Globus pallidus (tissue), 1 donor: ENCODE measurements around the gene COG7.
A peak's percentile ranks its signal among the peaks of the same experiment; 100 is the strongest.
"Not testable (repeated sequence)": the region's sequence is repeated elsewhere in the genome, so short reads cannot be mapped to it uniquely, and the experiment has no call there.

Source experiments
- DNase-seq: peaks from one replicate; pipeline ENCODE4 v3.0.0-alpha.2; 2015; ENCODE audit warnings: low spot score

Gene COG7

GRCh38 chr16:23452572-23453337 lies at the start of gene COG7:
COG7 (minus strand) TSS chr16:23453189; CDS start chr16:23452994, 195 bp downstream.
- peak; percentile 75 for DNase-seq

DNA sequence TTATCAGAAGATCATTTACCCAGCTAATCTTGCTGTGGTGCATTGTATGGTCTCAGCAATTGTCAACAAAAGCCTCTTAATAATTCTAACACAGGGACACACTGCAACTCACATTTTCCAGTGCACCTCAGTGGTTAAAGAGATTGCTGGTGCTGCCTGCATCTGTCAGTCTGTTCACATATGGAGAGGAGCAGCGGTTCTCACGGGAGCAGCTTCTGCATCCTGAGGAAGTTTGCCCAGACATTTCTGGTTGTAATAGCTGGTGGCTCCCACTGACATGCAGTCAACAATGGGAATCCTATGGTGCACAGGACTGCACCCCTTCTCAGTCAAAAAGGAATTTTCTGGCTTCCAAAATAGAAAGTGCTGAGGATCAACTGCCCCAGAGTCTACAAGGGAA lies 49.5 kb upstream of the COG7 start:
- no peak for DNase-seq

DNA sequence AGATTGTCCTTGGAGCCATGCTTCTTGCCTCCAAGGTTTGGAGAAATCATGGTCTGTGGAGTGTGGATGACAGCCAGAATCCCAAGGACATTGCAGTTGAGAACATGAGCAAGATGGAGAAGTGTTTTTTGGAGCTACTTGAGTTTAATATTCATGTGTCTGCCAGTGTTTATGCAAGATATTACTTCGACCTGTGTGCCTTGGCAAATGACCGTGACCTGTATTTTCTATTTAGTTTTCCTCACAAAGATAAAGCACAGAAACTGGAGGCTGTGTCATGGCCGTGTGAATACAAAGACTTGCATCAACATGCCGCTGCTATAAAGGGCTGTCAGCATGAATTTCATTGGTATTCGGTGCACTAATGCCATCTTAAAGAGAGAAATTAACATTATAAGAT lies 48.3 kb upstream of the COG7 start:
- DNase-seq: no peak

GRCh38 chr16:23500862-23501225 lies 47.9 kb upstream of the COG7 start:
- no peak for DNase-seq

GRCh38 chr16:23500212-23500861 lies 47.3 kb upstream of the COG7 start:
- no peak for DNase-seq

DNA sequence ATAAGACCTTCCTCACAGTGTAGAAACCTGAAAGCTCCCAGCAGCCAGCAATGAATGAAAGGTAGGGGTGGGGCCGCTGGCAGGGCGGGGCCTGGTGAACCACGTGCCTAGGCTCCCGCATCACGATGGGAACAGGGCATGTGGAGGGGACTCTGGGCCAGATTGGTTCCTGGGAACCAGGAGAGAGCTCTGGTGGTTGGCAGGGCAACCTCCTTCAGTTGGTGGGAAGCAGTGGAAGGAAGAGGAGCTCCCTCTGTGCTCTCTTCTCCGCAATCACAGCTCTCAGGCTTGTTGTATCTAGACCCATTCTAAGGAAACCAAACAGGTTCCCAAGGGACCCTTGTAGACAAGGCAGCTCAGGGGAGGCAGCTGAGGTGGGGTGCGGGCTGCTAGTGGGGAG lies 46.8 kb upstream of the COG7 start:
- DNase-seq: no peak

DNA sequence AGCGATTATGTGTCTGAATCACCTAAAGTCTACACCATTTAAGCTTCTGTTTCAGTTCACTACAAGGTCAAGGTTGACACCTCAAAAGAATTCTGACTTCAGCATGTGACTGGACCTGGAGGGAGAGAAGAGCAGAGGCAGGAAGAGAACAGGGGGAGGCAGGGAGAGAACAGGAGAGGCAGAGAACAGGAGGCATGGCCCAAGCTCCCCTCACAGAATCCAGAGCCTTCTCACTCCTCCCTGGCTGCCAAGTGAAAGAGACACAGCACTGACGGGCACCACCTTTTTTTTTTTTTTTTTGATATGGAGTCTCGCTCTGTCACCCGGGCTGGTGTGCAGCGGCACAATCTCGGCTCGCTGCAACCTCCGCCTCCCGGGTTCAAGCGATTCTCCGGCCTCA lies 45.9 kb upstream of the COG7 start:
- DNase-seq: no peak

DNA sequence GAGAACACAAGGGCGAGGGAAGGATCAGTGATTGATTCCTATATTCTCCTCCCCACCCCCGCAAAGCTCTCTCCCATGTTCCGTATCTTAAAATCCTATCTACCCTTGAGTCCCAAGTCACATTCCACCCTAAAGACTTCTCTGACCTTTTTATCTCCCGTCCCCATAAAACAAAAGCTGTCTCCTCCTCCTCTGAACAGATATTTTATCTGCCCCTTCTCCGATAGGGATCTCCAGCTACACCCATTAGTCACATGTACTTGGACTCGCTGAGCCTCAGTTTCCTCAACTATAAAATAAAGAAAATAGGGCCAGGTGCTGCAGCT lies 44.5 kb upstream of the COG7 start:
- no peak for DNase-seq

DNA sequence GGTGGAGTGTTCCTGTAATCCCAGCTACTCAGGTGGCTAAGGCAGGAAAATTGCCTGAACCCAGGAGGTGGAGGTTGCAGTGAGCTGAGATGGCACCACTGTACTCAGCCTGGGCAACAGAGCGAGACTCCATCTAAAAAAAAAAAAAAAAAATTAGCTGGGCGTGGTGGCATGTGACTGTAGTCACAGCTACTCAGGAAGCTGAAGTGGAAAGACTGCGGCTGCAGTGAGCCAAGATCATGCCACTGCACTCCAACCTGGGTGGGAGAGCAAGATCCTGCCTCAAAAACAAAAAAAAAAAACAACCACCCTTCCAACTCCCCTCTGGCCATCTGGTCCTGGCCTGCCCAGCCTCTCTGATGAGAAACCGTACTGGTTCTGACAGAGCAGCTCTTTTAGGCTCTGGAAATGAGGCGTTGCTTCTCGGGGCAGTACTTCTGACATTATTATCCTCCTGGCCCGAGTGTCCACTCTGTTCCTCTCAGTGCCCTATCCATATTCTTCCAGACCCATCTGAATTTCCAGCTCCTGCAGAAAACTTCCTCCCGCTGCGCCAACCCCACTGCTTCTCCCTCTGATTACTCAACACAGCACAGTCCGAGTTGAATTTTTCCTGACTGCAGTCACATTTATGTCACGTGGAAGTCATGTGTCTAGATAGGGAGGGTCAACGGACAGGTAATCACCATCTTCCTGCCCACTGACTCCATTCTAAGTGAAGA lies 44.0 kb upstream of the COG7 start:
- no peak for DNase-seq

- no peak for DNase-seq
Observed at GRCh38 chr16:23495671-23496070, 42.7 kb upstream of the COG7 start.

- no peak for DNase-seq
Observed at GRCh38 chr16:23494188-23494587, 41.2 kb upstream of the COG7 start.

GRCh38 chr16:23491490-23492391 lies 38.8 kb upstream of the COG7 start:
- no peak for DNase-seq

DNA sequence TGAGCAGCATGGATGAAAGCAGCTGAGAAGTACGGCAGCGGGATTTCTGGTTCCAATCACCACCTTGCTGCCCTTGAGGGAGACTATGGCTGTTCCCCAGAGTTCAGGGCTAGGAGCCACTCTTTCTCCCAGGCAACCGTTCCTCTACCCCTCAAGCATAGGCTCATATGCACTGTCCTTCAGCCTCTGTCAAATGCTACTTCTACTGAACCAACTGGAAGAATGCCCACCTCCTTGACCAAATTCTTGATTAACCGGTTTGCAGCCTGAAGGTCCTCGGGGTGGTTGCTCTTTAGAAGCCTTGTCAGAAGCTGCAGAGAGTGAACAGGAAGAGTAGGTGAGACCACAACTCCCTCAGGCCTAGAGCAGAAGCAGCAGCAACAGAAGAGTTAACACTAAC lies 33.5 kb upstream of the COG7 start:
- no peak for DNase-seq

DNA sequence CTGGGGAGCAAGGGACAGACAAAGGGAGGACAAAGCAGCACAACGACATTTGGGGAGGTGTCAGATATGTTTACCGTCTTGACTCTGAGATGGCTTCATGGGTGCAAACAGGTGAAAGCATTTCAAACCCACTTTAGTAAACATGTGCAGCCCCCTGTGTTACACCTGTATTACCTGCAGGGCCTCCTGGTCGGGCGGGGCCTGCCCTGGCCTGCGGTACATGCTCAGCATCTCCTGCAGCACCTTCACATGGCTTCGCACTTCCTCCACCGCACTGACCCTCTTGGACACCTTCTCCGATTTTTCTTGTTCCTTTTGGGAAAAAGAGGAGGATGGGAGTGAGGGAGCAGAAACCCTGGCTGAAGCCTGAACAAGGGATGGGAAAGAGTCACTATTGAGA lies 32.9 kb upstream of the COG7 start:
- DNase-seq: no peak

GRCh38 chr16:23485257-23485614 lies 32.2 kb upstream of the COG7 start:
- DNase-seq: no peak

DNA sequence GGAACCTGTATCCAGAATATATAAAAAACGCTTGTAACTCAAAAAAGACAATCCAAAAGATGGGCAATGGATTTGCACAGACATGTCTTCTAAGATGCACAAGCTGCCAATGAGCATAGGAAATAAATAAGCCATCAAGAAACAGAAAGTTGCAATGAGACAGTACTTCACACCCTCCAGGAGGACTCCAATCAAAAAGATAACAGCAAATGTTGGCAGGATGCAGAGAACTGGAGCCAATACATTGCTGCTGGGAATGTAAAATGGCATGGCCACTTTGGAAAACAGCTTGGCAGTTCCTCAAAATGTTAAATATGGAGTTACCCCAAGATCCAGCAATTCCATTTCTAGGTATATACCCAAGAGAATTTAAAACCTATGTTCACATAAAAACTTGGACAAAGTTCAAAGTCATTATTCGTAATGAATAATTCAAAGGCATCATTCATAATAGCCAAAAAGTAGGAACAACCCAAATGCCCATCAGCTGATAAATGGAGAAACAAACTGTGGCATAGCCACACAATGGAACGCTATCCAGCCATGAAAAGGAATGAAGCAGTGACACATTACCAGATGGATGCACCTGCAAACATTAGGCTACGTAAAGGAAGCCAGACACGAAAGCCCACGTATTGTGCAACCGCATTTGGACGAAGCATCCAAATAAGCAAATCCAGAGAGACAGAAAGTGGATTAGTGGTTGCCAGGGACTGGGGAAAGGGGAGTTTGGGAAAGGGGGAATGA lies 31.7 kb upstream of the COG7 start:
- no peak for DNase-seq

GRCh38 chr16:23483492-23483891 lies 30.5 kb upstream of the COG7 start:
- DNase-seq: not testable (repeated sequence)

DNA sequence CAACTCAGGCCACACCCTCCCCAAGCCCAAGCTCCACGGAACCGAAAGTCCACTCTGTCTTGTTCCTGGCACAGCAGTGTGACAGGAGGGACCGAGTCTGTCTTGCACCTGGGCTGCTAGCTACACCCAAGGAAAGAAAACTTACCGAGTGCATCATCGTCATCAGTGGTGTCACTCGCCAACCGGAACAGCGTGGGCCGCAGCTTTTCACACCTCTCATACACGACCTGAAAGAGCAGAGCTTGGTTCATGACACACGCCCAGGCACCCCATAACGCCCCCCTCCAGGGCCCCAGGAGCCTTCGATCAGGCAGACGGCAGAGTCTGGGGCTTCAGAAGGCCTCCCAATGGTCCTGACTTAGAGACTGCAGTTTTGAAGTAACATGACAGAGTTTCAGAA lies 29.8 kb upstream of the COG7 start:
- DNase-seq: no peak

- DNase-seq: no peak
Observed at GRCh38 chr16:23480257-23480656, 27.3 kb upstream of the COG7 start.

DNA sequence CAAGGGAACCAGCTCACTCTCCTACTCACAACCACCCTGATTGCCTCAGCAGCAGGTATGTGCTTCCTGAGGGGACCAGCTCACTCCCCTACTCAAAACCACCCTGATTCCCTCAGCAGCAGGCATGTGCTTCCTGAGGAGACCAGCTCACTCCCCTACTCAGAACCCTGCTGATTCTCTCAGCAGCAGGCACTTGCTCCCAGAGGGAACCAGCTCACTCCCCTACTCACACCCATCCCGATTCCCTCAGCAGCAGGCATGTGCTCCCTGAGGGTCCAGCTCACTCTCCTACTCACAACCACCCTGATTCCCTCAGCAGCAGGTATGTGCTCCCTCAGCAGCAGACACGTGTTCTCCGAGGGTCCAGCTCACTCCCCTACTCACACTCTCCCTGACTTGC lies 26.1 kb upstream of the COG7 start:
- DNase-seq: no peak

- DNase-seq: no peak
Observed at GRCh38 chr16:23478566-23478965, 25.6 kb upstream of the COG7 start.

DNA sequence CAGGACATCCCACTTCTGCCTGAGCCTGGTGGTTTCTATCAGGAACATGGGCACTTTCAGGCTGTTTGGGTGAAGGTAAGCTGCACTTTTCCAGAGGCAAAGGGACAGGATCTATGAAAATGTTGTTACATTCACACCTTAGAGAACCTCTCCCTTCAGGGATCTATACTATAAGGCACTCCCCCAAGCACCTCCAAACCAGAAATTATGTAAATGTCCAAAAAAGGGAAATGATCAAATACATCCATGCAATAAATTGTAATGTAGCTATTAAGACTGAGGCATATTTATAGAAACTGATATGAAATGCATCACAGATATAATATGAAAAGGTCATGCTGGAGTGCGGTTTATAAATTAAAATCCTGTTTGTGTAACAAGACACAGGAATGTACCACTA lies 23.3 kb upstream of the COG7 start:
- DNase-seq: no peak
